Smooth muscle cell (in vitro differentiated cells): ENCODE data around the gene C5AR2. TPM values are rescaled to one million over a fixed set of nuclear protein-coding genes. Genes with fewer than 3 reads are reported as not detected.
"Not testable (repeated sequence)": the region's sequence is repeated elsewhere in the genome, so short reads cannot be mapped to it uniquely, and the experiment has no call there.

Experiments
- DNase-seq: peaks from one replicate; lab custom pipeline; 2025; ENCODE audit not compliant: unreplicated experiment; lab: John Stamatoyannopoulos, UW
- H2AFZ ChIP-seq: fragments of 200-600 bp; sonication (generic); 2 replicates; pipeline ENCODE4 v1.6.0; 2016; ENCODE audit warnings: antibody characterized with exemption, low read depth, mild to moderate bottlenecking
- H3F3A ChIP-seq: fragments of 200-600 bp; sonication (generic); 2 replicates; pipeline ENCODE4 v1.6.0; 2017; ENCODE audit warnings: antibody characterized with exemption, low read depth
- H3K27ac ChIP-seq: fragments of 200-600 bp; sonication (generic); 2 replicates; pipeline ENCODE4 v1.5.1; 2016; ENCODE audit warnings: low read depth, mild to moderate bottlenecking
- H3K27me3 ChIP-seq: fragments of 200-600 bp; sonication (generic); 2 replicates; pipeline ENCODE4 v1.6.1; 2016; ENCODE audit warnings: low read depth, mild to moderate bottlenecking
- H3K36me3 ChIP-seq: fragments of 200-600 bp; sonication (generic); 2 replicates; pipeline ENCODE4 v1.5.1; 2016; ENCODE audit warnings: low read depth
- H3K4me1 ChIP-seq: fragments of 200-600 bp; sonication (generic); 2 replicates; pipeline ENCODE4 v1.5.1; 2016; ENCODE audit warnings: low read depth
- H3K4me2 ChIP-seq: fragments of 200-600 bp; sonication (generic); 2 replicates; pipeline ENCODE4 v1.6.0; 2016; ENCODE audit warnings: mild to moderate bottlenecking
- H3K4me3 ChIP-seq: fragments of 200-600 bp; sonication (generic); 2 replicates; pipeline ENCODE4 v1.5.1; 2016; ENCODE audit warnings: mild to moderate bottlenecking
- H3K79me2 ChIP-seq: fragments of 200-600 bp; sonication (generic); 2 replicates; pipeline ENCODE4 v1.6.0; 2016; ENCODE audit warnings: low read depth, mild to moderate bottlenecking
- H3K9ac ChIP-seq: fragments of 200-600 bp; sonication (generic); 2 replicates; pipeline ENCODE4 v1.6.0; 2016; ENCODE audit warnings: low read depth
- H3K9me3 ChIP-seq: fragments of 200-600 bp; sonication (generic); replicated peaks from 2 replicates; pipeline ENCODE4 v1.5.1; 2016; ENCODE audit warnings: low read depth
- H4K20me1 ChIP-seq: fragments of 200-600 bp; sonication (generic); 2 replicates; pipeline ENCODE4 v1.6.0; 2016; ENCODE audit warnings: low read depth
- CTCF ChIP-seq: fragments of 200-600 bp; sonication (generic); IDR thresholded peaks from 2 replicates; pipeline ENCODE4 v1.5.1; 2017; ENCODE audit warnings: borderline replicate concordance, mild to moderate bottlenecking, antibody characterized with exemption; ENCODE audit not compliant: insufficient read depth, poor library complexity, severe bottlenecking
- WGBS: methylation state at CpG from one replicate; pipeline ENCODE4 v1.1.7; 2016; ENCODE audit warnings: low lambda C conversion rate; 5-methylcytosine and 5-hydroxymethylcytosine counted together
- polyA plus RNA-seq: library from polyadenylated mRNA; unstranded; fragments of >200 nt; fragmentation: Nextera tagmentation; extraction: Ambion mirVana; gene quantifications from 2 replicates; pipeline ENCODE4 v1.2.1, GENCODE V29; 2016
- total RNA-seq: library from RNA; depleted of rRNA; stranded (reverse); fragments of >200 nt; gene quantifications from 2 replicates; pipeline ENCODE4 v1.2.3, GENCODE V29; 2014

Gene C5AR2
- total and polyA plus RNA-seq, 2 experiments from 2014 or later = 0.49 TPM; not detected in 1

DNA sequence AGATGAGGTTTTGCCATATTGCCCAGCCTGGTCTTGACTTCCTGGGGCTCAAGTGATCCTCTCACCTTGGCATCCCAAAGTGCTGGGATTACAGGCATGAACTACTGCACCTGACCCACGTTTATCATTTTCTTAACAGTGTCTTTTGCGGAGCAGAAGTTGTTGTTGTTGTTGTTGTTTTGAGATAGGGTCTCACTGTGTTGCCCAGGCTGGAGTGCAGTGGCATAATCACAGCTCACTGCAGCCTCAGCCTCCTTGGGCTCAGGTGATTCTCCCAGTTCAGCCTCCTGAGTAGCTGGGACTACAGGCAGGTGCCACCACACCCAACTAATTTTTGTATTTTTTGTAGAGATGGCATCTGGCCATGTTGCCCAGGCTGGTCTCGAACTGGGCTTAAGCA lies 55.6 kb downstream of the C5AR2 start:
- H3K4me2 ChIP-seq, H4K20me1 ChIP-seq, H3K9ac ChIP-seq, H3K79me2 ChIP-seq, H3K4me3 ChIP-seq, DNase-seq, H3F3A ChIP-seq, H2AFZ ChIP-seq, H3K4me1 ChIP-seq, H3K9me3 ChIP-seq, H3K36me3 ChIP-seq, H3K27me3 ChIP-seq, H3K27ac ChIP-seq: not testable (repeated sequence)
- WGBS = 94% methylated on average over 3 of the region's 3 CpGs

DNA sequence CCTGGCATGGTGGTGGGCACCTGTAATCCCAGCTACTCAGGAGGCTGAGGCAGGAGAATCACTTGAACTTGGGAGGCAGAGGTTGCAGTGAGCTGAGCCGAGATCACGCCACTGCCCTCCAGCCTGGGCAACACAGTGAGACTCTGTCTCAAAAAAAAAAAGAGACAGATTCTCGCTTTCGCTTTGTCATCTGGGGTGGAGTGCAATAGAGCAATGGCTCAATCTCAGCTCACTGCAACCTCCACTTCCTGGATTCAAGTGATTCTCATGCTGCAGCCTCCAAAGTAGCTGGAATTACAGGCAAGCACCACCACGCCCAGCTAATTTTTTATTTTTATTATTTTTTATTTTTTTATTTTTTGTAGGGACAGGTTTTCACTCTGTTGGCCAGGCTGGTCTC lies 56.7 kb downstream of the C5AR2 start:
- not testable (repeated sequence) for H3K79me2 ChIP-seq, H3K9me3 ChIP-seq, H3K4me1 ChIP-seq, H3K9ac ChIP-seq, DNase-seq, H3K36me3 ChIP-seq, H3K4me3 ChIP-seq, H2AFZ ChIP-seq, H3K4me2 ChIP-seq, H3K27ac ChIP-seq, H4K20me1 ChIP-seq, H3F3A ChIP-seq, H3K27me3 ChIP-seq
- WGBS = 98% methylated on average over 5 of the region's 5 CpGs

- 80% methylated on average over 9 of the region's 9 CpGs for WGBS
- Histone ChIP-seq H3K9me3 (no peaks in the 10 kb centered on the region), H3K27ac (no peak overlapping the region), H4K20me1 (no peaks in the 10 kb centered on the region), H3K9ac (no peak overlapping the region), H2AFZ (no peak overlapping the region), H3K4me1 (no peaks in the 10 kb centered on the region), H3K79me2 (no peaks in the 10 kb centered on the region), H3K4me3 (no peak overlapping the region), H3K36me3 (no peaks in the 10 kb centered on the region), H3K4me2 (no peak overlapping the region), H3K27me3 (no peaks in the 10 kb centered on the region), H3F3A (no peaks in the 10 kb centered on the region)
- TF ChIP-seq CTCF = no peak
- no peak for DNase-seq
These were observed 57.2 kb downstream of the C5AR2 start for GRCh38 chr19:47389150-47389556.

DNA sequence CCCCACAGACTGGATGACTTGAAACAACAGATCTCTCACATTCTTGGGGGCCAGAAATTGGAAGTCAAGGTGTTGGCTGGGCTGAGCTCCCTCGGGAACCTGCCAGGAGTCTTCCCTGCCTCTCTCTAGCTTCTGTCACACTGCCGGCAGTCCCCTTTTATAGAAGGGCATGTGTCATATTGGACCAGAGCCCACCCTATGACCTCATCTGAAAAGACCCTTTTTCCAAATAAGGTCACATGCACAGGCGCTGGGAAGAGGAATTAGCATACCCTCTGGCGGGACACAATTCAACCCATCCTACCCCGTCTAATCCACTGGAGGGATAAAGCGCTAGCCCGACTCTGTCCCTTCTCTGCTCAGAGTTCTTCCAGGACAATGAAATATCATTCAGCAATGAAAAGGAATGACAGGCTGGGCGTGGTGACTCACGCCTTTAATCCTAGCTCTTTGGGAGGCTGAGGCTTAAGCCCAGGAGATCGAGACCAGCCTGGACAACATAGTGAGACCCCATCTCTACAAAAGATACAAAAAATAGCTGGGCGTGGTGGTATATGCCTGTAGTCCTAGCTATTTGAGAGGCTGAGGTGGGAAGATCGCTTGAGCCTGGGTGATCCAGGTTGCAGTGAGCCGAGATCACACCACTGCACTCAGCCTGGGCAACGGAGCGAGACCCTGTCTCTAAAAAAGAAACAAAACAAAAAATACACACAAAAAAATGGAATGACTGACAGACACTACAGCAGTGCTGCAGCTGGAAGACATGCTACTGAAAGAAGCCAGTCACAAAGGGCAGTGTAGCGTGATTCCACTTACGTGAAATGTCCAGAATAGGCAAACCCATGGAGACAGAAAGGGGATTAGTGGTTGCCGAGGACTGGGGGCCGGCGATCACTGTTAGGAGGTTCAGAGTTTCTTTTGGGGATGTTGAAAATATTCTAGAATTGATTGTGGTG lies 58.8 kb downstream of the C5AR2 start:
- Histone ChIP-seq H3K79me2 (no peaks in the 10 kb centered on the region), H3K27me3 (no peaks in the 10 kb centered on the region), H3K27ac (no peak overlapping the region), H3K9ac (no peak overlapping the region), H3K4me1 (no peaks in the 10 kb centered on the region), H3F3A (no peaks in the 10 kb centered on the region), H3K9me3 (no peaks in the 10 kb centered on the region), H3K4me3 (no peak overlapping the region), H3K36me3 (no peaks in the 10 kb centered on the region), H4K20me1 (no peaks in the 10 kb centered on the region), H3K4me2 (no peak overlapping the region), H2AFZ (no peak overlapping the region)
- no peak for TF ChIP-seq CTCF
- WGBS = 90% methylated on average over 20 of the region's 20 CpGs
- no peak for DNase-seq
